GM23338 (cell line): ENCODE measurements around the gene DAB1. TPM values are rescaled to one million over a fixed set of nuclear protein-coding genes. Genes with fewer than 3 reads are reported as not detected.

Source experiments
- ATAC-seq: fragments of 200-7000 bp; cut with Tn5 transposase; 3 replicates; pipeline ENCODE4 v1.9.1; 2020
- DNase-seq: peaks from one replicate; pipeline ENCODE4 v3.0.0-alpha.2; 2015; ENCODE audit warnings: low spot score
- H2AFZ ChIP-seq: fragments of 200-600 bp; sonication (generic); 2 replicates; pipeline ENCODE4 v1.8.0; 2016; ENCODE audit warnings: antibody characterized with exemption, mild to moderate bottlenecking, moderate library complexity
- H3F3A ChIP-seq: fragments of 200-600 bp; sonication (generic); replicated peaks from 2 replicates; pipeline ENCODE4 v1.8.0; 2017; ENCODE audit warnings: antibody characterized with exemption, mixed run types, low read depth
- H3K27ac ChIP-seq: fragments of 200-600 bp; sonication (generic); 2 replicates; pipeline ENCODE4 v1.6.1; 2016; ENCODE audit warnings: low read depth
- H3K27me3 ChIP-seq: fragments of 200-600 bp; sonication (generic); 2 replicates; pipeline ENCODE4 v1.8.0; 2016; ENCODE audit warnings: mild to moderate bottlenecking, mixed run types, moderate library complexity; ENCODE audit not compliant: insufficient read depth
- H3K36me3 ChIP-seq: fragments of 200-600 bp; sonication (generic); 2 replicates; pipeline ENCODE4 v1.8.0; 2016; ENCODE audit warnings: mild to moderate bottlenecking; ENCODE audit not compliant: insufficient read depth
- H3K4me1 ChIP-seq: fragments of 200-600 bp; sonication (generic); 2 replicates; pipeline ENCODE4 v1.8.0; 2016; ENCODE audit warnings: mild to moderate bottlenecking, moderate library complexity; ENCODE audit not compliant: insufficient read depth
- H3K4me2 ChIP-seq: fragments of 200-600 bp; sonication (generic); 2 replicates; pipeline ENCODE4 v1.7.1; 2017; ENCODE audit warnings: mixed run types
- H3K4me3 ChIP-seq: fragments of 200-600 bp; sonication (generic); 2 replicates; pipeline ENCODE4 v1.6.1; 2016; ENCODE audit warnings: mixed run types
- H3K79me2 ChIP-seq: fragments of 200-600 bp; sonication (generic); replicated peaks from 2 replicates; pipeline ENCODE4 v1.8.0; 2017; ENCODE audit warnings: mild to moderate bottlenecking; ENCODE audit not compliant: insufficient read depth
- H3K9me2 ChIP-seq: fragments of 200-600 bp; sonication (generic); 2 replicates; pipeline ENCODE4 v1.8.0; 2017; ENCODE audit not compliant: insufficient read depth
- H4K20me1 ChIP-seq: fragments of 200-600 bp; sonication (generic); replicated peaks from 2 replicates; pipeline ENCODE4 v1.8.0; 2017; ENCODE audit warnings: mild to moderate bottlenecking; ENCODE audit not compliant: insufficient read depth
- H3K27ac Mint-ChIP-seq: 2 replicates; pipeline ENCODE4 v1.8.0; 2020; ENCODE audit warnings: inconsistent platforms, mild to moderate bottlenecking, moderate library complexity, mixed read lengths
- H3K27me3 Mint-ChIP-seq: 3 replicates; pipeline ENCODE4 v1.8.0; 2022; ENCODE audit warnings: low read depth, mild to moderate bottlenecking, moderate library complexity, mixed read lengths, inconsistent platforms; ENCODE audit not compliant: insufficient read depth, poor library complexity
- H3K36me3 Mint-ChIP-seq: 3 replicates; pipeline ENCODE4 v1.8.0; 2021; ENCODE audit warnings: low read depth, mild to moderate bottlenecking, inconsistent platforms, moderate library complexity, mixed read lengths
- H3K4me1 Mint-ChIP-seq: 3 replicates; pipeline ENCODE4 v1.8.0; 2020; ENCODE audit warnings: mild to moderate bottlenecking, inconsistent platforms, mixed read lengths
- H3K4me3 Mint-ChIP-seq: 3 replicates; pipeline ENCODE4 v1.8.0; 2021; ENCODE audit warnings: moderate library complexity, mild to moderate bottlenecking, inconsistent platforms, mixed read lengths
- H3K9me3 Mint-ChIP-seq: 3 replicates; pipeline ENCODE4 v1.8.0; 2020; ENCODE audit warnings: moderate library complexity, mild to moderate bottlenecking, inconsistent platforms, mixed read lengths
- EZH2phosphoT487 ChIP-seq: fragments of 200-600 bp; sonication (generic); IDR thresholded peaks from one replicate; pipeline ENCODE4 v1.8.1; 2018; ENCODE audit warnings: antibody characterized with exemption; ENCODE audit not compliant: unreplicated experiment
- NANOG ChIP-seq: IDR thresholded peaks from 2 replicates; pipeline ENCODE4 v1.6.1; 2016; ENCODE audit warnings: antibody characterized with exemption, borderline replicate concordance
- REST ChIP-seq: IDR thresholded peaks from one replicate; pipeline ENCODE4 v1.6.1; 2018; ENCODE audit warnings: antibody characterized with exemption; ENCODE audit not compliant: unreplicated experiment
- ZNF462 ChIP-seq: fragments of 250-450 bp; sonication (Bioruptor Pico); IDR thresholded peaks from 2 replicates; pipeline ENCODE4 v1.5.0; 2020; ENCODE audit warnings: mild to moderate bottlenecking, moderate library complexity
- polyA plus RNA-seq: library from polyadenylated mRNA; unstranded; fragments of >200 nt; fragmentation: Nextera tagmentation; extraction: Ambion mirVana; gene quantifications from 2 replicates; pipeline ENCODE4 v1.2.1, GENCODE V29; 2016
- total RNA-seq: library from RNA; depleted of rRNA; stranded (reverse); fragments of >200 nt; shearing (Covaris generic); gene quantifications from 2 replicates; pipeline ENCODE4 v1.2.3, GENCODE V29; 2014

DAB1 gene
- total and polyA plus RNA-seq, 2 experiments from 2014 or later = 12.8 to 14.5 TPM

- Histone ChIP-seq H3K4me2 (no peak overlapping the region), H3K27me3 (no peaks in the 10 kb centered on the region), H3K27ac (no peak overlapping the region), H4K20me1 (no peaks in the 10 kb centered on the region), H3K9me2 (no peaks in the 10 kb centered on the region), H3K79me2 (no peaks in the 10 kb centered on the region), H3F3A (no peaks in the 10 kb centered on the region), H3K4me3 (no peak overlapping the region), H3K4me1 (no peaks in the 10 kb centered on the region), H3K36me3 (no peaks in the 10 kb centered on the region), H2AFZ (no peak overlapping the region)
- peaks cover 2% of the 10 kb centered on the region; the same call in 2 of the 3 replicates for H3K4me1 Mint-ChIP-seq
- no peak for ATAC-seq
- no peak for TF ChIP-seq ZNF462 (CRISPR knock-in tag)
- no peak for TF ChIP-seq NANOG
- no peak for TF ChIP-seq REST
- no peak for TF ChIP-seq EZH2phosphoT487
- DNase-seq = no peak
- H3K4me3 Mint-ChIP-seq = no peak overlapping the region
- H3K36me3 Mint-ChIP-seq = no peaks in the 10 kb centered on the region
- no peak overlapping the region for H3K27ac Mint-ChIP-seq
- no peaks in the 10 kb centered on the region for H3K27me3 Mint-ChIP-seq
- H3K9me3 Mint-ChIP-seq = no peaks in the 10 kb centered on the region
Measured at GRCh38 chr1:57463343-57463742, 39.5 kb upstream of the DAB1 start.
